Neural progenitor cell (in vitro differentiated cells): Measurements from ENCODE around the gene MAPK8. TPM values are rescaled to one million over a fixed set of nuclear protein-coding genes. Genes with fewer than 3 reads are reported as not detected.

Experiments used
- DNase-seq: peaks from one replicate; pipeline ENCODE4 v3.0.0-alpha.2; 2016; ENCODE audit warnings: low spot score
- H2AFZ ChIP-seq: fragments of 200-600 bp; sonication (generic); replicated peaks from 2 replicates; pipeline ENCODE4 v1.6.1; 2016; ENCODE audit warnings: antibody characterized with exemption
- H3F3A ChIP-seq: fragments of 200-600 bp; sonication (generic); 2 replicates; pipeline ENCODE4 v1.6.1; 2016; ENCODE audit warnings: antibody characterized with exemption, low read depth
- H3K27ac ChIP-seq: fragments of 200-600 bp; sonication (generic); 2 replicates; pipeline ENCODE4 v1.5.1; 2016; ENCODE audit warnings: mild to moderate bottlenecking
- H3K27me3 ChIP-seq: fragments of 200-600 bp; sonication (generic); 2 replicates; pipeline ENCODE4 v1.6.1; 2016; ENCODE audit warnings: mild to moderate bottlenecking, moderate library complexity
- H3K36me3 ChIP-seq: fragments of 200-600 bp; sonication (generic); 2 replicates; pipeline ENCODE4 v1.5.1; 2016
- H3K4me1 ChIP-seq: fragments of 200-600 bp; sonication (generic); 2 replicates; pipeline ENCODE4 v1.6.1; 2016; ENCODE audit warnings: mixed run types
- H3K4me2 ChIP-seq: fragments of 200-600 bp; sonication (generic); 2 replicates; pipeline ENCODE4 v1.6.1; 2016
- H3K4me3 ChIP-seq: fragments of 200-600 bp; sonication (generic); 2 replicates; pipeline ENCODE4 v1.5.1; 2016
- H3K79me2 ChIP-seq: fragments of 200-600 bp; sonication (generic); 2 replicates; pipeline ENCODE4 v1.6.1; 2016; ENCODE audit warnings: low read depth
- H3K9ac ChIP-seq: fragments of 200-600 bp; sonication (generic); 2 replicates; pipeline ENCODE4 v1.6.1; 2016
- H3K9me3 ChIP-seq: fragments of 200-600 bp; sonication (generic); 2 replicates; pipeline ENCODE4 v1.5.1; 2016; ENCODE audit warnings: low read depth
- H4K20me1 ChIP-seq: fragments of 200-600 bp; sonication (generic); 2 replicates; pipeline ENCODE4 v1.6.1; 2016; ENCODE audit warnings: low read depth
- H3K27ac Mint-ChIP-seq: 3 replicates; pipeline ENCODE4 v1.8.0; 2021; ENCODE audit warnings: mixed read lengths
- H3K27me3 Mint-ChIP-seq: 2 replicates; pipeline ENCODE4 v1.8.0; 2022; ENCODE audit warnings: low read depth, mild to moderate bottlenecking, inconsistent platforms, moderate library complexity, mixed read lengths; ENCODE audit not compliant: insufficient read depth
- H3K36me3 Mint-ChIP-seq: 3 replicates; pipeline ENCODE4 v1.8.0; 2021; ENCODE audit warnings: mixed read lengths
- H3K4me1 Mint-ChIP-seq: 3 replicates; pipeline ENCODE4 v1.8.0; 2021; ENCODE audit warnings: mixed read lengths
- H3K4me3 Mint-ChIP-seq: 3 replicates; pipeline ENCODE4 v1.8.0; 2021; ENCODE audit warnings: mild to moderate bottlenecking, moderate library complexity, mixed read lengths
- H3K9me3 Mint-ChIP-seq: 3 replicates; pipeline ENCODE4 v1.8.0; 2020; ENCODE audit warnings: mixed read lengths
- CTCF ChIP-seq: fragments of 200-600 bp; sonication (generic); IDR thresholded peaks from 2 replicates; pipeline ENCODE4 v1.5.1; 2017; ENCODE audit warnings: antibody characterized with exemption, mild to moderate bottlenecking
- EZH2 ChIP-seq: fragments of 200-600 bp; sonication (generic); IDR thresholded peaks from 2 replicates; pipeline ENCODE4 v1.6.1; 2017; ENCODE audit warnings: antibody characterized with exemption, mild to moderate bottlenecking, moderate library complexity
- EZH2phosphoT487 ChIP-seq: fragments of 200-600 bp; sonication (generic); IDR thresholded peaks from 2 replicates; pipeline ENCODE4 v1.6.1; 2017; ENCODE audit warnings: antibody characterized with exemption
- total RNA-seq: library from RNA; depleted of rRNA; stranded (reverse); fragments of >200 nt; gene quantifications from 2 replicates; pipeline ENCODE4 v1.2.3, GENCODE V29; 2015; ENCODE audit warnings: low replicate concordance

The MAPK8 gene
- total RNA-seq, 1 donor from 2014 or later: 166 TPM

- no peak overlapping the region for H3K4me3 Mint-ChIP-seq
- no peaks in the 10 kb centered on the region for H3K27me3 Mint-ChIP-seq
- TF ChIP-seq EZH2phosphoT487: no peak
- Histone ChIP-seq H3K4me2 (no peak overlapping the region), H3K4me3 (no peak overlapping the region), H3K36me3 (no peaks in the 10 kb centered on the region), H2AFZ (no peak overlapping the region), H3K27ac (no peak overlapping the region), H3K79me2 (peaks cover 99% of the 10 kb centered on the region), H4K20me1 (peaks cover 89% of the 10 kb centered on the region), H3F3A (no peaks in the 10 kb centered on the region), H3K9ac (no peak overlapping the region), H3K4me1 (peaks cover 16% of the 10 kb centered on the region), H3K27me3 (no peaks in the 10 kb centered on the region), H3K9me3 (no peaks in the 10 kb centered on the region)
- peaks cover 17% of the 10 kb centered on the region for H3K36me3 Mint-ChIP-seq
- H3K27ac Mint-ChIP-seq: no peak overlapping the region
- DNase-seq: no peak
- H3K9me3 Mint-ChIP-seq: peaks cover 6% of the 10 kb centered on the region
- H3K4me1 Mint-ChIP-seq: no peaks in the 10 kb centered on the region
Measured at GRCh38 chr10:48316236-48316635, 9.8 kb downstream of the MAPK8 start.

GRCh38 chr10:48317321-48317990, 11.0 kb downstream of the MAPK8 start:
- H3F3A ChIP-seq: no peaks in the 10 kb centered on the region
- peaks cover 6% of the 10 kb centered on the region for H3K9me3 Mint-ChIP-seq
- peak; percentile 3 for DNase-seq
- no peaks in the 10 kb centered on the region for H3K27me3 Mint-ChIP-seq
- no peak overlapping the region for H3K27ac Mint-ChIP-seq
- no peaks in the 10 kb centered on the region for H3K36me3 ChIP-seq
- no peak overlapping the region for H3K4me3 Mint-ChIP-seq
- no peak overlapping the region for H2AFZ ChIP-seq
- H3K4me2 ChIP-seq: peak overlapping the region; percentile 8
- H3K4me3 ChIP-seq: no peak overlapping the region
- H3K9ac ChIP-seq: no peak overlapping the region
- peaks cover 13% of the 10 kb centered on the region for H3K36me3 Mint-ChIP-seq
- no peak overlapping the region for H3K27ac ChIP-seq
- TF ChIP-seq EZH2 (no peak), CTCF (no peak), EZH2phosphoT487 (no peak)
- no peaks in the 10 kb centered on the region for H3K9me3 ChIP-seq
- no peaks in the 10 kb centered on the region for H3K27me3 ChIP-seq
- peaks cover 16% of the 10 kb centered on the region for H3K4me1 ChIP-seq
- H3K4me1 Mint-ChIP-seq: no peaks in the 10 kb centered on the region
- H3K79me2 ChIP-seq: peaks cover 97% of the 10 kb centered on the region
- H4K20me1 ChIP-seq: peaks cover 89% of the 10 kb centered on the region

- Histone ChIP-seq H3K27me3 (no peaks in the 10 kb centered on the region), H3K36me3 (no peaks in the 10 kb centered on the region), H3K27ac (no peak overlapping the region), H3F3A (no peaks in the 10 kb centered on the region), H3K4me2 (no peak overlapping the region), H4K20me1 (peaks cover 97% of the 10 kb centered on the region), H3K4me3 (no peak overlapping the region), H3K9me3 (no peaks in the 10 kb centered on the region), H3K9ac (no peak overlapping the region), H2AFZ (no peak overlapping the region), H3K4me1 (peaks cover 11% of the 10 kb centered on the region), H3K79me2 (peaks cover 97% of the 10 kb centered on the region)
- TF ChIP-seq EZH2phosphoT487 (no peak), CTCF (no peak), EZH2 (no peak)
- no peaks in the 10 kb centered on the region for H3K4me1 Mint-ChIP-seq
- H3K27me3 Mint-ChIP-seq: no peaks in the 10 kb centered on the region
- H3K9me3 Mint-ChIP-seq: peaks cover 28% of the 10 kb centered on the region
- H3K4me3 Mint-ChIP-seq: no peak overlapping the region
- no peak for DNase-seq
- H3K27ac Mint-ChIP-seq: no peak overlapping the region
- peaks cover 40% of the 10 kb centered on the region for H3K36me3 Mint-ChIP-seq
Measured at GRCh38 chr10:48322017-48322416, 15.5 kb downstream of the MAPK8 start.

- no peak for DNase-seq
- Mint-ChIP-seq H3K36me3 (peaks cover 57% of the 10 kb centered on the region), H3K9me3 (peaks cover 33% of the 10 kb centered on the region), H3K4me1 (no peaks in the 10 kb centered on the region), H3K27ac (no peak overlapping the region), H3K4me3 (no peak overlapping the region), H3K27me3 (no peaks in the 10 kb centered on the region)
- peaks cover 90% of the 10 kb centered on the region for H4K20me1 ChIP-seq
- H3K4me3 ChIP-seq: no peak overlapping the region
- H2AFZ ChIP-seq: no peak overlapping the region
- no peaks in the 10 kb centered on the region for H3K27me3 ChIP-seq
- H3K9ac ChIP-seq: no peak overlapping the region
- H3K4me2 ChIP-seq: no peak overlapping the region
- H3K27ac ChIP-seq: no peak overlapping the region
- peaks cover 1% of the 10 kb centered on the region for H3K36me3 ChIP-seq
- TF ChIP-seq CTCF (no peak), EZH2 (no peak), EZH2phosphoT487 (no peak)
- H3K4me1 ChIP-seq: peaks cover 13% of the 10 kb centered on the region
- H3K9me3 ChIP-seq: peaks cover 2% of the 10 kb centered on the region
- H3K79me2 ChIP-seq: peaks cover 97% of the 10 kb centered on the region
- no peaks in the 10 kb centered on the region for H3F3A ChIP-seq
Measured at GRCh38 chr10:48324580-48324979, 18.1 kb downstream of the MAPK8 start.
